IMR-90 (cell line): Measurements from ENCODE around the gene ASTL.

Source experiments
- CTCF ChIP-seq: conservative IDR thresholded peaks from 2 replicates; pipeline ENCODE4 v1.5.1; 2012; ENCODE audit warnings: mild to moderate bottlenecking, low read depth, low read length, improper control_type of control experiment
- MAZ ChIP-seq: IDR thresholded peaks from 2 replicates; pipeline ENCODE4 v1.6.1; 2012; ENCODE audit warnings: low read depth, mild to moderate bottlenecking, low read length, improper control_type of control experiment, moderate library complexity, borderline replicate concordance
- POLR2A ChIP-seq: IDR thresholded peaks from 2 replicates; pipeline ENCODE4 v1.6.1; 2012; ENCODE audit warnings: mild to moderate bottlenecking, low read depth, low read length

GRCh38 chr2:96144481-96145035 lies 6.3 kb upstream of the ASTL start:
- TF ChIP-seq MAZ (no peak), CTCF (no peak), POLR2A (no peak)
